Stimulated activated naive CD4-positive, alpha-beta T cell treated with Interleukin-2 at 50 U/mL for 16 hours (primary cell): ENCODE measurements around the gene KPRP.

Experiments used
- DNase-seq: peaks from one replicate; lab custom pipeline; 2025; lab: John Stamatoyannopoulos, UW

Gene KPRP, protein sequence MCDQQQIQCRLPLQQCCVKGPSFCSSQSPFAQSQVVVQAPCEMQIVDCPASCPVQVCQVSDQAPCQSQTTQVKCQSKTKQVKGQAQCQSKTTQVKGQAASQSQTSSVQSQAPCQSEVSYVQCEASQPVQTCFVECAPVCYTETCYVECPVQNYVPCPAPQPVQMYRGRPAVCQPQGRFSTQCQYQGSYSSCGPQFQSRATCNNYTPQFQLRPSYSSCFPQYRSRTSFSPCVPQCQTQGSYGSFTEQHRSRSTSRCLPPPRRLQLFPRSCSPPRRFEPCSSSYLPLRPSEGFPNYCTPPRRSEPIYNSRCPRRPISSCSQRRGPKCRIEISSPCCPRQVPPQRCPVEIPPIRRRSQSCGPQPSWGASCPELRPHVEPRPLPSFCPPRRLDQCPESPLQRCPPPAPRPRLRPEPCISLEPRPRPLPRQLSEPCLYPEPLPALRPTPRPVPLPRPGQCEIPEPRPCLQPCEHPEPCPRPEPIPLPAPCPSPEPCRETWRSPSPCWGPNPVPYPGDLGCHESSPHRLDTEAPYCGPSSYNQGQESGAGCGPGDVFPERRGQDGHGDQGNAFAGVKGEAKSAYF

DNA sequence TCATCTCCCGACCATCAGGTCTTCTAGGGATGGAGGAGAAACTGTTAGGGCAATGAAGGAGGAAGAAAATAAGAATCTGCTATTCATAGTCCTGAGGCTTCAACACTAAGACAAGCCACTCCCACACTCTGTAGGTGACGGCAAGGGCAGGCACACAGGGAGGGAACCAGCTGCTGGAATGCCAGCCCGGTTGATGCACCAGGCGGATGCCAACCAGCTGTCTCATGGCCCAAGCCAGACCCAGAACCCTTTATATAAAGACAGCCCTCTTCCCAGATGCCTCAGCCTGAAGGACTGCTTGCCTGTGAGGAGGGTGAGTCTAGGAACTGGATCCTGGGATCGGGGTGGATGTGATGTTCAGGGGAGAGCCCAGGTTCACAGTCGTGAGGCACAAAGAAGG, at the start of gene KPRP:
TSS of gene KPRP (plus strand) at position 279 of the 400 bp plus-strand sequence. CDS start 1,564 bp downstream, outside the sequence.
- DNase-seq: no peak

DNA sequence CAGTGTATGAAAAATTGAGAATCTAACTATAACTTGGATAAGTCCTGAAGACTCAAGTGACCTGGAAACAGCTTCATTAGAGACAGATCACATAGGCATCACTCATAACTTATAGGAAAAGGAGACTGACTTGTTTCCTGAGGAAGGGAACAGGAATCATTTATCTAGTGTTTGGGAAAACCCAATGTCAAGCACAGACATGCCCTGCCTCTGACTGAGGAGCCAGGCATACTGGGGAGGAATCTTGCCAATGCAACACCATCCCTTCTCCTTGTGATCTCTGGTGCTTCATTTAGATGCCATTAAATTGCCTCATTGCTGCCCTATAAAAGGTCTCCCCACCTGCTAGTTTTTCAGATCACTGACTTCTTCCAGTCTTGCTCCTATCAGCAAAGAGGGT, 39.6 kb upstream of the KPRP start:
- no peak for DNase-seq

DNA sequence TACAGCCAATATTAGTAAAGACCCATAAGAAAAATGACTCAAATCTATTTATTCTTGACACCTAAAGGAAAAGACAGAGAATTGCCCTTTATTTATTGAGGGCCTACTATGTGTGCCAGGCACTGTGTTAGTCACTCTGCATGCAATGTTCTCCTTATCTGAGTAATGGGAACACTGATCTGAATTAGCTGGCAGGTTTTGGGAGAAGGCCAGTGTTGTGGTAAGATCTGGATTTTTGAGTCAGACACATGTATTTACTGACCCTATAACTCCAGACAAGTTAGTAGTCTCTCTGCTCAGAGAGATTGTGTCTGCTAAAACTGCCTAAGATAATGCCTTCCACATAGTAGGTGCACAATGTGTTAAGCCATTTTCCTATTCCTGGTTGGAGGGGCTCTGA, 32.6 kb upstream of the KPRP start:
- no peak for DNase-seq

DNA sequence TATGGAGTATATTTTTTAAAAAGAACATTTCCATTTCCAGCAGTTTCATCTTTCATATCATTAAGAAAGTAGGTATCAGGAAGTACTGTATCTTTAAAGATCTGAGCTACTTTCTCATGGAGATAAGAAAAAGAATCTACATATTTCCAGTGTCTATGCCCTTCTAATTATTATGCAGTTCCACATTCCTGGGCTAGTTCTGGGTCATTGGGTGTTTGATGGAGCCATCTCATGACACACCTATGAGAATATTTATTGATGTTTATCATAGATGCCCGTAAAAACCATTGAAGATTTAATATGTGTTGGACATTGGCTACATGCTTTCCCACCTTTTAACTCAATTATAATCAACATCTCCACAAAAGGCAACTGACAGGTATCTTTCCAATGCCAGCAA, 28.8 kb upstream of the KPRP start:
- DNase-seq: no peak

DNA sequence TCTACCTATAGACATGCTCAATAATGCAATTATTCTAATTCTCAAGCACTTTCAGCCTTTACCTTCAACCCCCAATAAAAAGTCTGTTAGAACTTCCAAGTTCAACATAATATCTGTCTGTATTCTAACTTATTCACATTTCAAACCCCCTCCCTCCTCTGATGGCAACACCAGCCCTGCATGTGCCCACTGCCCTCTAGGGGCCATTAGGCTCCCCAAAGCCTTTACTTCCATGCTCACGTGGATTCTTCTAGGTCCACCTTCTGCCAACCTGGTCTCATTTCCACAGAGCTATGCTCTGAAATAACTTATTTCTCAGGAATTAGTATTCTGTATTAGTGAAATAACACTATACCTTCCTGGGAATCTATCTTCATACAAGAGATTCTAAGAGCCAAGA, 22.2 kb upstream of the KPRP start:
- no peak for DNase-seq

DNA sequence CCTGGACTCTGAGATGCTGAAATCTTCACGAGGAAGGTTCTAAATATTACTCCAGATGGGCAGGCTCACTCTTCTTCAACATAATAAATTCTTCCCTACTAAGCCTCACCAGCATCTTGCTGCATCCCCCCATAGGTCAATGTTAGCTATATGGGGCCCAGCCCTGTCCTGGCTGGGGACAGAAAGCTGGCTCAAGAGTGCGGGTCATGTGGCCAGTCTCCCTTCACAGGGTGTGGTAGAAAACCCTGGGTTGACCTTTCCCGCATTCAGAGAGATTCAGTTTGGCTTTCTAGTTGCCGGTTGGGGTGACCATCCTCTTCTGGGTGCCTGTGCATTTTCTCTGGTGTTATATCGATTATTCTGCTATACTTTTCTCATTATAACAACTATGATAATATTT, 19.8 kb upstream of the KPRP start:
- no peak for DNase-seq

DNA sequence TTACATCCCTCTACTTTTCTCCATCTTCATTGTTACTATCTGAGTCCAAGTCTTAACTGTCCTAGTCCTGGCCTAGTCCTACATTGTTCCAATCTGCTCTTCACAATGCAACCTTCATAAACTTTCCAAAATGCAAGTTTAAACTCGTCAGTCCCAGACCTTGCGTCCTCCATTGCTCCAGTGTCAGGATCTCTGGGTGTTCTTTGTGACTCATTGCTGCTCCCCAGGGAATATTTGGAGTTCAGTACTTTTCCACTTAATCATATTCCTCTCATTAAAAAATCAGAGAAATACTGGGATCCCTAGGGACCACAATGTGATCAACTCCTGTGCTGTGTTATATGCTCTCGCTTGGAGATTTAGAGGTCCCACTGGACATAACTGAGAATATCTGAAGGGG, 18.0 kb upstream of the KPRP start:
- no peak for DNase-seq

DNA sequence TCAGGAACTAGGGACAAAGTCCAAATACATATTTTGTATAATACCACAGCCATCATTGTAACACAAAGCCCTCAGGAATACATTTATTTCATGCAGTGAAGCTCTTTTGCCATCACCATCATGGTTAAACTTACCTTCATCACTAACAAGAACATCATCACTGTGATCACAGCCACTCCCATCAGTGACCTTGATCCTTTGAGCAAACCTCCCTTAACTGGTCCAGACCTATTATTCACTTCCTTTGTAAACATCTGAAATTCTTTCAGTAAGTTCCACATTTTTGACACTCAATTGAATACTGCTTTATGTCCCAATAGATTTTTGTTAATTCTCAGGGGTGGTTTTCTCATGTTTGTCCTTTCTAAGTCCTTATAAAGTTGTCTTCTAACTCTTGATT, 16.2 kb upstream of the KPRP start:
- DNase-seq: no peak

DNA sequence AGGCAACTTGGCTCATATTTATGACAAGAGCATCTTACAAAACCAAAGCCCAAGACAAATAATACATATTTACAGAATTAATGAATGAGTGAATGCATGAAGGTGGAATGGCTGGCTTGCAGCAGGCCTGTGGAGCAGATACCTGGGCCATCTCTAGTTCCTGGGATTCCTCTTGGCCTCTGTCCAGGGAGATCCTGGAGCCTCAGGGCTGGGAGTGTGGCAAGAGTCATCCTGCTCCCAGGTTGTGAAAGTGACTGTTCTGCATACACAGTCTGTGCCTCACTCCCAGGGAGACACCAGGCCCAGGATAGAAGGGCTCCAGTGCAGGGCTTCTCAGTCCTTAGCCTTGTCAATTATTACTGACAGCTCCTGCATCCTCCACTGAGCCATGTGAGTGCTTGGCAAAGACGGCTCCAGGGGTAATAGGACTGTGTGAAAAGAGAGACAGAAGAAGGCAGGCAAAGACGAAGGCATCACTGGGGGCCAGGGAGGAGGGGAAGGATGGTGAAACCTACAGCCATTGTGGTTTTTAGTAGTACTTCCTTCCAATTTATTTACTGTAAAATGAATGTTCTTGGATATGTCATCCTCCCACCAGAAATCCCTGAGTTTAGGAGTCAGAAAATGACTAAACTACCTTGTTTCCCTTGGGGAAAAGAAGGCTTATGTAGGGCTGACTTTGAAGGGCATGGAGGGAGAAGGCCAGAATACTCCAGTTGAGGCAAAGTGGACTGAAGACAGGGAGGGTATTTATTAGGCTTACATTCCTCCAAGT, 14.3 kb upstream of the KPRP start:
- DNase-seq: no peak

DNA sequence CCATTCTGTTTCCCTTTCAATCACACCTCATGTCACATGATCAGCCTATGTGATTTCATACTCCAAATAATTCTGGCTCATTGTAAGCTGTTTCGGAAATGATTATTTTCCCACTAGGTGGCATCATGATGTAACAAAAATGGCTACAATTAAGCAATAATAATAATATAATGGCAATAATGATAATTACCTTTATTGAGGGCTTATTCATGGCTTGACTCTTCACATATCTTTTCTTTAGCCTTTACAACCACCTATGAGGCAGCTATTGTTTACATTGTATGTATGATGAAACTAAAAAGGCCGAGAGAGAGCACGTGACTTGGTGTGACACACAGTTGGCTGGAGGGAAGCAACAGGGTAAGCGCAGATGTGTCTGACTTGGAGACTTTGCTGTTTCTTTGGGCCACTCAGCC, 12.5 kb upstream of the KPRP start:
- no peak for DNase-seq

DNA sequence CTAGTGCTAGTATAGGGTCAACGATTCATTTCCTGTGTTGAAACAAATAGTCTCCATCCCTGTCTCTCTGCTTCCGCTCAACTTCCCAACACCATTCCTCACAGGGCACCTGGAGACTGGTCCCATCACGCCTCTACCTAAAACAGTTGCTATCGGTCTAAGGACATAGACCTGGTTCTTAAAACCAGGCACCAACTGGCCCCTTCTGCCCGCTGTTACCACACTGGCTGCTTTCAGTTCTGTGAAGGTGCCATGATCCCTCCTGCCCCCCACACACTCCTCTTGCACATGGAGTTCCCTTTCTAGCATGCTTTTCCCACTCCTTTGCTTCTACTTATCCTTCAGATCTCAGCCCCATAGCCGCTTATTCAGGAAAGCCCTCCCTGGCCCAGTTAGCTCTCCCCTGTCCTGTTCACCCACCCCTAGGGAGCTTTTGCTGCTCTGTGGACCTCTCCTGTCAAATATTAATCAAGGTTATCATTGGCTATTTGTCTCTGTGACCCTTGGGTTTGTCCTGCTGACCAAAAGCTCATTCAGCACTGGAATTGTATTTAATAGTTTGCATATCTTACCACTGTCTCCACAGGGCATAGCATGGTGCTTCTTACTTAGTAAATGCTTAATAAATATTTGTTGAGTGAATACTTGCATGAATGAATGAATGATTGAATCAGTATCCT, 11.9 kb upstream of the KPRP start:
- DNase-seq: no peak

DNA sequence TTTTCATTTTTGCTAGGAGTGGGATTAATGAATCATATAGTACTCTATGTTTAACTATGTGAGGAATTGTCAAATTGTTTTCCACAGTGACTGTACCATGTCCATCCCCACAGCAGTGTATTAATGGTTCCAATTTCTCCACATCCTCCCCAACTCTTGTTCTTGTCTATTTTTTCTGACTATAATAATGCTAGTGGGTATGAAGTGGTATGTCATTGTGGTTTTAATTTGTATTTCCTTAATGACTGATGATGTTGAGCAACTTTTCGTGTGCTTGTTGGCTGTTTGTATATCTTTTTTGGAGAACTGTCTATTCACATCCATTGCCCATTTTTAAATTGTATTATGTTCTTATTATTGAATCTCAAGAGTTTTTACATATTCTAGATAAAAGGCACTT, 10.0 kb upstream of the KPRP start:
- no peak for DNase-seq

DNA sequence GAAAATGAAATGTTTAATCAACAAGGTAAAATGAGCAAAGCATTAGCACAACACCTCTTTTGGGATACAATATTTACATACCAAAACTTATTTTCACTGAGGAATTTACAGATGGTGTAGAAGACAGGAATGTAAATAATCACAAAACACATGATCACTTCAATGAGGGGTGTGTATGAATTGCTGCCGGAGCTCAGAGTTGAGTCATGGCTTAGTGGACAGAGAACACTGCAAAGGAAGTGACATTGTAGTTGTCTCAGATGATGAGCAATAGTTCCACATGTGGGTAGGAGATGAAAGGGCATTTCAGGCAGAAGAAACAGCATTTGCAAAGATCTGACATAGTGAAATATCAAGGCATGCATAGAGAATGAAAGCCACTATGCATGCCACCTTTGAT, 5.6 kb upstream of the KPRP start:
- DNase-seq: no peak

DNA sequence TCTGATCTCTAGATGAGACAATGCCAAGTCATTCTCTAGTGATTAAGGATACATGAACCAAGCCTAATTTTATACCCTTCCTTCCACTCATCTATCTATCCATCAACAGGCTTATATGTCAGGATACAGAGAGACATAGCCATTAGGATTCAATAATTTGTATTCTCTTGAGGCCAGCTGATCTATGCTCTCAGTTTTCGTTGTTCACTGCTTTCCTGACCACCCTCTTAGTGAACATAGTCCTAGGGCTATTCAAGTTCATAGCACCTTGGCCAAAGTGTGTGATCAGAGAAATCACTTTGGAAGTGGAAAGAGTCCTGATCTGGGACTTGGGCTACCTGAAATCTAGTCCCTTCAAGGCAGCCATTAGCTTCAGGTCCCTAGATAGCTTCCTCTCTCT, 4.2 kb upstream of the KPRP start:
- DNase-seq: no peak

DNA sequence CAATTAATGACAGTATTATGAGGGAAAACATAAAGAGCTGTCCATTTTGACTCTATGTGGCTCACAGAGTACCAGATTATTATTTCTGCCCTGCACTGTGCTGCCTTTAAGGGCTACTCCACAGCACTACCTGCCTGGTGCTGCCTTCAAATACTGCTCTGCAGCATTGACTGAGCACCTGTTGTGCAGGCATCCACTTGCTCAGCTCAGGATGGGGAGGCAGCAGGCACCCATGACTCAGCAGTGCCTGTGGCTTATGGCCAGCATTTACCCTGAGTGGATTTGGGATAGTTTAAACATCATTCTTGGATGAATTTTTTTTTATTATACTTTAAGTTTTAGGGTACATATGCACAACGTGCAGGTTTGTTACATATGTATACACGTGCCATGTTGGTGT, 953 bp upstream of the KPRP start:
- no peak for DNase-seq

DNA sequence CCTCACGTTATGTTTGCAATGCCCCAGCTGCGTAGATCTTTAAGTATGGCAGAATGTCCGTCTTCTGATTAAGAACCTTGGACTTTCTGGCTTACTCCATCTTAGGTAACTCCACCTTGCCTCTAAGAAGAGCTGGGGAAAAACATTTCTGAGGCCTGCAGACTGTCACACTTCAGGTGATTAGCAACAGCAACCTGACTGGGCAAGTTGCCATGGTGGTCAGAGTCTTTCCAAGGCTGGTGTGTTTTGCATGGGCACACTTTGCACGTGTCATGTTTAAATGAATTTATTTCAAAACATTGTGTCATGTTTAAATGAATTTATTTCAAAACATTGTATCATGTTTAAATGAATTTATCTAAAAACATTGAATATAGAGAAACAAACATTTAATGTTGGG, 811 bp downstream of the KPRP start:
- DNase-seq: no peak

DNA sequence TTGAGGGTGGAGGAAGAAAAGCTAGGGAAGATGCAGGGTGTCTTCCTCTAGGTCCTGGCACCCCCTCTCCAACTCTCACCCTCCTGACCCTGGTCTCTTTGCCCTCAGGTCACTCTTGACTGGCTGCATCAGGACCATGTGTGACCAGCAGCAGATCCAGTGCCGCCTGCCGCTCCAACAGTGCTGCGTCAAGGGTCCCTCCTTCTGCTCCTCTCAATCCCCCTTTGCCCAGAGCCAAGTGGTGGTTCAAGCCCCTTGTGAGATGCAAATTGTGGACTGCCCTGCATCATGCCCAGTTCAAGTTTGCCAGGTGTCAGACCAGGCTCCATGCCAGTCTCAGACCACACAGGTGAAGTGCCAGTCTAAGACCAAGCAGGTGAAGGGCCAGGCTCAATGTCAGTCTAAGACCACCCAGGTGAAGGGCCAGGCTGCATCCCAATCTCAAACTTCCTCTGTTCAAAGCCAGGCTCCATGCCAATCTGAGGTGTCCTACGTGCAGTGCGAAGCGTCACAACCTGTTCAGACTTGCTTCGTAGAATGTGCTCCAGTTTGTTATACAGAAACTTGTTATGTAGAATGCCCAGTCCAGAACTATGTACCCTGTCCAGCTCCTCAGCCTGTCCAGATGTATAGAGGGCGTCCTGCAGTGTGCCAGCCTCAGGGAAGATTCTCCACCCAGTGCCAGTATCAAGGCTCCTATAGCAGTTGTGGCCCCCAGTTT, 1.8 kb downstream of the KPRP start:
- DNase-seq: no peak

DNA sequence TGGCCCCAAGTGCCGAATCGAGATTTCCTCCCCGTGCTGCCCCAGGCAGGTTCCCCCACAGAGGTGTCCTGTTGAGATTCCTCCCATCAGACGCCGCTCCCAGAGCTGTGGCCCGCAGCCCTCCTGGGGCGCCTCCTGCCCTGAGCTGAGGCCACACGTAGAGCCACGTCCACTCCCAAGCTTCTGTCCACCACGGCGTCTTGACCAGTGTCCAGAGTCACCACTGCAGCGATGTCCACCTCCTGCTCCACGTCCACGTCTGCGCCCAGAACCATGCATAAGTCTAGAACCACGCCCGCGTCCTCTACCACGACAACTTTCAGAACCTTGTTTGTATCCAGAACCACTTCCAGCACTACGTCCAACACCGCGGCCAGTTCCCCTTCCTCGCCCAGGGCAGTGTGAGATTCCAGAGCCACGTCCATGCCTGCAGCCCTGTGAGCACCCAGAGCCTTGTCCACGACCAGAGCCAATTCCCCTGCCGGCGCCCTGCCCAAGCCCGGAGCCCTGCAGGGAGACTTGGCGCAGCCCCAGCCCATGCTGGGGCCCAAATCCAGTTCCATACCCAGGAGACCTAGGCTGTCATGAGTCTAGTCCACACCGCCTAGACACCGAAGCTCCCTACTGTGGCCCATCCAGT, 2.8 kb downstream of the KPRP start:
- no peak for DNase-seq

DNA sequence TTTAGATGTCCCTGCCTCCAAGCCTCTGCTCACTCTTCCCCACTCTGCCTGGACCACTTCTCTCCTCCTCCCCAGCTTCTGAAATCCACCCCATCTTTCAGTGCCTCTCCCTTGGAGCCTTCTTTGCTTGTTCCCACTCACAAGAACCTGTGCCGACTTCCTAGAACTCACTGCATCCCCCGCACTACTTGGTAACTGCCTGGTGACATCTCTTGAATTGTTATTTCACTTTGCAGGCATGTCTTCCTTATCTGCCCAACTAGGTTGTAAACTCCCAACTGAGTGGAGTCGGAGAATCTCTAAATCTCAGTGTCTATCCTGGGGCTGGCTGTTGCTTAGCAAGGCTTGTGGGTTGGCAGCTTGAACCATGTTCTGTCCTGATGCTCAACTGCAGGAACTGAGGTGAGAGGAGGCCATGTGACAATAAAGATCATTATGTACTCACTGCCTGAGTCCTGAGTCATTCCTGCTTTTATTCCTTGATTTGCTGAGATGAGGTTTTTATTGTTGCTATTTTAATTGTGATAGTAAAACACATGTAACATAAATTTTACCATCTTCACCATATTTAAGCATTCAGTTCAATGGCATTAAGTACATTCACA, 3.9 kb downstream of the KPRP start:
- DNase-seq: no peak

DNA sequence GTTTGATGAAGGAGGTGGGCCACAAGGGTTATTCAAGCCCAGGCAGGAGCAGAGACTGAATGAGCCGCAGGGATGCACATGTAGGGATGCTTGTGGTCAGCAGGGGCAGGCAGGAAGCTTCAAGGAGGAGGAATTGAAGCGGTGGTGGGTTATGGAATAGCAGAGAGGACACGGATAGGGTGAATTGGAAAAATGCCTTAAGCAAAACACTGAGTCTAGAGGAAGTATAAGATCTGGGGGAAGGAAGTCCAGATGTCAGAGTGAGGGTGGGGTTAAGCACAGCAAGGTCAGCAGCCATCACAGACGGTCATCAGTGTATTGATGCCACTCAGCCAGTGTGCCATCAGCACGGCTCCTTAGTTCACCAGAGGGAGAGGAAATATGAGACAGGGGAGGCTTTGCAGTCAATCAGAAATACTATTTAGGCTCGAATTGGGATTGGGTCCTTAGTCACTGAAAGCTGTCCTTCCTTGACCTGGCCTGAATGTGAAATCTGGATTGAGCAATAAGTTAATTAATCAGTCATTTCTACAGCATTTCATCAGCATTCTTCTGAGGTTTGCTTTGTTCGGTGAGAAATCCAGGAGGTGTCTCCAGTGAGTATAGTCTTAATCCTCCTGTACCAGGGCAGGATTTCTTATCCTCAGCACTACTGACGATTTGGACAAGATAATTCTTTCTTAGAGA, 11.2 kb downstream of the KPRP start:
- DNase-seq: no peak
